Measurements from ENCODE around the gene MT1B. TPM values are rescaled to one million over a fixed set of nuclear protein-coding genes. Genes with fewer than 3 reads are reported as not detected.

The MT1B gene
- total and polyA plus RNA-seq, 2 of the 4 experiments (the other 2 are of a cell fraction) = not detected

GRCh38 chr16:56700195-56700594, 48.5 kb downstream of the MT1B start:
- TF ChIP-seq MAFK (IDR thresholded peaks at IDR 0.05; ENCODE audit: low read depth, low read length) (no peak), CEBPB (IDR thresholded peaks at IDR 0.05; ENCODE audit: low read depth, low read length) (peak; percentile 95)
- peaks cover 2% of the 10 kb centered on the region; the same call in 1 of the 2 replicates for H3K27me3 ChIP-seq (ENCODE audit: control insufficient read depth, insufficient read depth, low read length)

More at GRCh38 chr16:56700195-56700594, 48.5 kb downstream of the MT1B start:
- no peak overlapping the region for H3K56ac ChIP-seq (ENCODE audit: extremely low read depth, insufficient read depth, low read length)
- CTCF ChIA-PET = interaction anchor here (0.5 to 1.0 kb wide), 2 partner anchors 99 to 1679 kb away, joined by 3 to 6 read pairs; no protein-coding TSS in a partner anchor
- H2BK5ac ChIP-seq (ENCODE audit: low read depth, low read length, poor library complexity, severe bottlenecking) = peak overlapping the region; percentile 15
- WGBS, 2 experiments (ENCODE audit: extremely low coverage in 2 of 2, insufficient read length in 1 of 2) = no CpG with 5 or more reads among the region's 1 CpG
- no peaks in the 10 kb centered on the region; the same call in 1 of the 2 replicates for H3K9me1 ChIP-seq (ENCODE audit: insufficient read depth, low read length)
- H3K9ac ChIP-seq (ENCODE audit: low read depth, low read length) = no peak overlapping the region
- DNase-seq (peak; percentile 16), ATAC-seq (ENCODE audit: low read depth) (no peak)
- H4K91ac ChIP-seq (ENCODE audit: insufficient read depth, low read depth, low read length) = no peak overlapping the region
- no peak overlapping the region for H4K8ac ChIP-seq (ENCODE audit: low read depth in 2 of 2, low read length in 2 of 2)
- no peak overlapping the region for H2AK9ac ChIP-seq (replicated peaks; ENCODE audit: low read depth, low read length, poor library complexity)
- BruUV-seq (replicated peaks) = no TSS peak
- no peak overlapping the region for H2AFZ ChIP-seq (replicated peaks; ENCODE audit: low read length, poor library complexity)
- no peaks in the 10 kb centered on the region for H3K36me3 ChIP-seq (ENCODE audit: control insufficient read depth, insufficient read depth, low read length)
- H2BK120ac ChIP-seq (ENCODE audit: low read depth, low read length) = no peak overlapping the region
- H3K14ac ChIP-seq (replicated peaks; ENCODE audit: low read depth, low read length) = no peak overlapping the region
- POLR2A ChIA-PET (ENCODE audit: unreplicated experiment) = no interaction called here
- no peak overlapping the region for H2BK15ac ChIP-seq (ENCODE audit: low read depth, low read length)
- no peak overlapping the region for H3K4me3 ChIP-seq (ENCODE audit: insufficient read depth, low read depth, low read length)
- no peak overlapping the region for H4K5ac ChIP-seq (ENCODE audit: low read depth, low read length)
- no peak overlapping the region for H3K4ac ChIP-seq (ENCODE audit: low read depth, low read length)
- no peak overlapping the region for H3K27ac ChIP-seq (ENCODE audit: insufficient read depth, low read length)
- no peaks in the 10 kb centered on the region for H3K4me1 ChIP-seq (ENCODE audit: control insufficient read depth, insufficient read depth, low read length)
- H3K79me1 ChIP-seq (ENCODE audit: low read depth in 1 of 2, low read length in 2 of 2) = no peaks in the 10 kb centered on the region
- H2AK5ac ChIP-seq (ENCODE audit: low read depth, low read length) = no peak overlapping the region
- H2BK20ac ChIP-seq (ENCODE audit: low read depth, low read length) = no peak overlapping the region
- H3K23ac ChIP-seq (ENCODE audit: low read depth, low read length) = no peak overlapping the region
- H3K9me3 ChIP-seq (ENCODE audit: control insufficient read depth, insufficient read depth, low read length) = peaks cover 5% of the 10 kb centered on the region
- in situ Hi-C loops (cut with MboI; ENCODE audit: low sequenced_read_pairs) = loop anchor here (5.0 to 25.0 kb wide), 2 partner anchors 123 to 763 kb away; no protein-coding TSS in a partner anchor
- no peaks in the 10 kb centered on the region for H4K20me1 ChIP-seq (ENCODE audit: insufficient read depth, low read length)
- no peak overlapping the region for H3K18ac ChIP-seq (ENCODE audit: low read depth, low read length)
- H3K4me2 ChIP-seq (ENCODE audit: low read depth, low read length) = no peak overlapping the region
- dilution Hi-C loops (cut with HindIII; ENCODE audit: low sequenced_read_pairs, unreplicated experiment) = no loop called here
- intact Hi-C loops (cut with micrococcal nuclease) = loop anchor here (5.0 kb wide), 2 partner anchors 248 to 758 kb away; partner anchors contain the start of genes NUDT21 and OGFOD1

Data from IMR-90 (cell line).